Neural cell (in vitro differentiated cells): ENCODE measurements around the gene FAM107B. TPM values are rescaled to one million over a fixed set of nuclear protein-coding genes. Genes with fewer than 3 reads are reported as not detected.

Source experiments
- H2AFZ ChIP-seq: fragments of 200-600, 300-800 bp; sonication (generic), shearing (Covaris generic); 2 replicates; pipeline ENCODE4 v1.6.0; 2014; ENCODE audit warnings: low read depth, mild to moderate bottlenecking, antibody characterized with exemption, low read length, moderate library complexity
- H3F3A ChIP-seq: fragments of 200-600 bp; shearing (Covaris generic); 2 replicates; pipeline ENCODE4 v1.6.1; 2016; ENCODE audit warnings: mild to moderate bottlenecking, moderate library complexity, mixed read lengths, antibody characterized with exemption, low read length; ENCODE audit not compliant: insufficient read depth, poor library complexity, severe bottlenecking
- H3K27ac ChIP-seq: fragments of 200-600, 300-800 bp; sonication (generic), shearing (Covaris generic); 2 replicates; pipeline ENCODE4 v1.5.1; 2014; ENCODE audit warnings: mild to moderate bottlenecking, low read length, moderate library complexity
- H3K27me3 ChIP-seq: fragments of 300-800, 200-600 bp; sonication (generic), shearing (Covaris generic); 2 replicates; pipeline ENCODE4 v1.6.0; 2014; ENCODE audit warnings: mild to moderate bottlenecking, low read depth, low read length, moderate library complexity; ENCODE audit not compliant: insufficient read depth
- H3K36me3 ChIP-seq: fragments of 300-800, 200-600 bp; sonication (generic), shearing (Covaris generic); 2 replicates; pipeline ENCODE4 v1.5.1; 2014; ENCODE audit warnings: mild to moderate bottlenecking, antibody characterized with exemption, low read length, moderate library complexity; ENCODE audit not compliant: insufficient read depth
- H3K4me2 ChIP-seq: fragments of 300-800, 200-600 bp; sonication (generic), shearing (Covaris generic); 2 replicates; pipeline ENCODE4 v1.6.0; 2014; ENCODE audit warnings: mild to moderate bottlenecking, low read length
- H3K4me3 ChIP-seq: fragments of 300-800, 200-600 bp; sonication (generic), shearing (Covaris generic); 2 replicates; pipeline ENCODE4 v1.5.1; 2014; ENCODE audit warnings: mild to moderate bottlenecking, low read length, moderate library complexity
- H3K79me2 ChIP-seq: fragments of 200-600 bp; shearing (Covaris generic); replicated peaks from 2 replicates; pipeline ENCODE4 v1.6.0; 2014; ENCODE audit warnings: mild to moderate bottlenecking, low read length, moderate library complexity; ENCODE audit not compliant: insufficient read depth
- H3K9ac ChIP-seq: fragments of 300-800, 200-600 bp; sonication (generic), shearing (Covaris generic); 2 replicates; pipeline ENCODE4 v1.6.1; 2016; ENCODE audit warnings: mild to moderate bottlenecking, low read length, mixed read lengths
- H3K9me2 ChIP-seq: fragments of 200-600 bp; shearing (Covaris generic); 2 replicates; pipeline ENCODE4 v1.6.1; 2016; ENCODE audit warnings: mild to moderate bottlenecking, low read length, mixed read lengths; ENCODE audit not compliant: insufficient read depth
- H3K9me3 ChIP-seq: fragments of 200-600, 300-800 bp; sonication (generic), shearing (Covaris generic); 2 replicates; pipeline ENCODE4 v1.6.1; 2016; ENCODE audit warnings: mild to moderate bottlenecking, mixed run types, low read length, moderate library complexity, mixed read lengths
- H4K20me1 ChIP-seq: fragments of 200-600 bp; shearing (Covaris generic); 2 replicates; pipeline ENCODE4 v1.6.1; 2016; ENCODE audit warnings: mild to moderate bottlenecking, mixed run types; ENCODE audit not compliant: insufficient read depth
- EP300 ChIP-seq: fragments of 450-650 bp; conservative IDR thresholded peaks from 2 replicates; pipeline ENCODE4 v1.6.1; 2014; ENCODE audit warnings: antibody characterized with exemption, mild to moderate bottlenecking, moderate library complexity; ENCODE audit not compliant: poor library complexity, severe bottlenecking
- EZH2 ChIP-seq: fragments of 200-600, 300-800 bp; shearing (Covaris generic), sonication (generic); IDR thresholded peaks from 2 replicates; pipeline ENCODE4 v1.6.1; 2014; ENCODE audit warnings: antibody characterized with exemption, low read length, borderline replicate concordance, mild to moderate bottlenecking; ENCODE audit not compliant: insufficient read depth, poor library complexity, severe bottlenecking
- MXI1 ChIP-seq: fragments of 450-650 bp; conservative IDR thresholded peaks from 2 replicates; pipeline ENCODE4 v1.6.1; 2014; ENCODE audit warnings: antibody characterized with exemption, mild to moderate bottlenecking; ENCODE audit not compliant: poor library complexity, severe bottlenecking
- POLR2AphosphoS5 ChIP-seq: IDR thresholded peaks from 2 replicates; pipeline ENCODE4 v1.6.1; 2012
- RAD21 ChIP-seq: fragments of 450-650 bp; conservative IDR thresholded peaks from 2 replicates; pipeline ENCODE4 v1.6.1; 2014; ENCODE audit warnings: antibody characterized with exemption, mild to moderate bottlenecking, moderate library complexity
- SMC3 ChIP-seq: fragments of 450-650 bp; conservative IDR thresholded peaks from 2 replicates; pipeline ENCODE4 v1.6.1; 2014; ENCODE audit warnings: antibody characterized with exemption, mild to moderate bottlenecking, moderate library complexity; ENCODE audit not compliant: poor library complexity
- TAF1 ChIP-seq: IDR thresholded peaks from 2 replicates; pipeline ENCODE4 v1.6.1; 2012; ENCODE audit warnings: low read depth
- polyA plus RNA-seq: library from polyadenylated mRNA; depleted of rRNA; stranded (reverse); fragments of >200 nt; gene quantifications from 2 replicates; pipeline ENCODE4 v1.2.3, GENCODE V29; 2014
- TF ChIP-seq, protein P1 (sequence below): fragments of 450-650 bp; IDR thresholded peaks from 2 replicates; pipeline ENCODE4 v1.5.1; 2014; ENCODE audit warnings: antibody characterized with exemption, mild to moderate bottlenecking, moderate library complexity; ENCODE audit not compliant: poor library complexity, severe bottlenecking
- TF ChIP-seq, protein P2 (sequence below): IDR thresholded peaks from 2 replicates; pipeline ENCODE4 v1.6.1; 2012; ENCODE audit warnings: borderline replicate concordance

FAM107B gene
- polyA plus RNA-seq, 1 donor from 2014 or later: 106 TPM

DNA sequence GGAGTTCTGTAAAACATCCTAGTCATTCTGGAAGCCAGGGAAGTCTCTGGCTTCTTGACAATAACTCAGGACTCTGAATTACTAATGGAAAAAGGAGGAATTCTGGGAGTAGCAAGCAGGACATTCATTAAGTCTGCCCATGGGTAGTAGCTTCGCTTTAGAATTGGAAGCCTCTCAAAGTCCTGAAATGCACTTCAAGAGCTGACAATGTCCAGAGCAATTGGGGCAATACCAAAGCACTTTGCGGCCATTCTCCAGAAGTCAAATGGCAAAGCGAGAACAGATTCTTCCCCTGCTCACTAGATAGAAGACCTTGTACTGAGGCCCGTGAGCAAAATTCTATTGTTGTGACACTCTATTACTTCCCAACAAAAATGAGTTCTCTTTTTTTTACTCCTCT is 293.7 kb downstream of the FAM107B start:
- Histone ChIP-seq H3F3A (no peaks in the 10 kb centered on the region), H3K4me3 (no peak overlapping the region), H3K9me3 (no peaks in the 10 kb centered on the region), H3K9me2 (no peaks in the 10 kb centered on the region), H3K27me3 (no peaks in the 10 kb centered on the region), H3K27ac (no peak overlapping the region), H3K36me3 (no peaks in the 10 kb centered on the region), H3K4me2 (no peak overlapping the region), H3K79me2 (no peaks in the 10 kb centered on the region), H3K9ac (no peak overlapping the region), H4K20me1 (no peaks in the 10 kb centered on the region), H2AFZ (no peak overlapping the region)
- TF ChIP-seq, protein P1, sequence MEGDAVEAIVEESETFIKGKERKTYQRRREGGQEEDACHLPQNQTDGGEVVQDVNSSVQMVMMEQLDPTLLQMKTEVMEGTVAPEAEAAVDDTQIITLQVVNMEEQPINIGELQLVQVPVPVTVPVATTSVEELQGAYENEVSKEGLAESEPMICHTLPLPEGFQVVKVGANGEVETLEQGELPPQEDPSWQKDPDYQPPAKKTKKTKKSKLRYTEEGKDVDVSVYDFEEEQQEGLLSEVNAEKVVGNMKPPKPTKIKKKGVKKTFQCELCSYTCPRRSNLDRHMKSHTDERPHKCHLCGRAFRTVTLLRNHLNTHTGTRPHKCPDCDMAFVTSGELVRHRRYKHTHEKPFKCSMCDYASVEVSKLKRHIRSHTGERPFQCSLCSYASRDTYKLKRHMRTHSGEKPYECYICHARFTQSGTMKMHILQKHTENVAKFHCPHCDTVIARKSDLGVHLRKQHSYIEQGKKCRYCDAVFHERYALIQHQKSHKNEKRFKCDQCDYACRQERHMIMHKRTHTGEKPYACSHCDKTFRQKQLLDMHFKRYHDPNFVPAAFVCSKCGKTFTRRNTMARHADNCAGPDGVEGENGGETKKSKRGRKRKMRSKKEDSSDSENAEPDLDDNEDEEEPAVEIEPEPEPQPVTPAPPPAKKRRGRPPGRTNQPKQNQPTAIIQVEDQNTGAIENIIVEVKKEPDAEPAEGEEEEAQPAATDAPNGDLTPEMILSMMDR: no peak
- no peak for TF ChIP-seq POLR2AphosphoS5
- TF ChIP-seq RAD21: no peak
- TF ChIP-seq, protein P2, sequence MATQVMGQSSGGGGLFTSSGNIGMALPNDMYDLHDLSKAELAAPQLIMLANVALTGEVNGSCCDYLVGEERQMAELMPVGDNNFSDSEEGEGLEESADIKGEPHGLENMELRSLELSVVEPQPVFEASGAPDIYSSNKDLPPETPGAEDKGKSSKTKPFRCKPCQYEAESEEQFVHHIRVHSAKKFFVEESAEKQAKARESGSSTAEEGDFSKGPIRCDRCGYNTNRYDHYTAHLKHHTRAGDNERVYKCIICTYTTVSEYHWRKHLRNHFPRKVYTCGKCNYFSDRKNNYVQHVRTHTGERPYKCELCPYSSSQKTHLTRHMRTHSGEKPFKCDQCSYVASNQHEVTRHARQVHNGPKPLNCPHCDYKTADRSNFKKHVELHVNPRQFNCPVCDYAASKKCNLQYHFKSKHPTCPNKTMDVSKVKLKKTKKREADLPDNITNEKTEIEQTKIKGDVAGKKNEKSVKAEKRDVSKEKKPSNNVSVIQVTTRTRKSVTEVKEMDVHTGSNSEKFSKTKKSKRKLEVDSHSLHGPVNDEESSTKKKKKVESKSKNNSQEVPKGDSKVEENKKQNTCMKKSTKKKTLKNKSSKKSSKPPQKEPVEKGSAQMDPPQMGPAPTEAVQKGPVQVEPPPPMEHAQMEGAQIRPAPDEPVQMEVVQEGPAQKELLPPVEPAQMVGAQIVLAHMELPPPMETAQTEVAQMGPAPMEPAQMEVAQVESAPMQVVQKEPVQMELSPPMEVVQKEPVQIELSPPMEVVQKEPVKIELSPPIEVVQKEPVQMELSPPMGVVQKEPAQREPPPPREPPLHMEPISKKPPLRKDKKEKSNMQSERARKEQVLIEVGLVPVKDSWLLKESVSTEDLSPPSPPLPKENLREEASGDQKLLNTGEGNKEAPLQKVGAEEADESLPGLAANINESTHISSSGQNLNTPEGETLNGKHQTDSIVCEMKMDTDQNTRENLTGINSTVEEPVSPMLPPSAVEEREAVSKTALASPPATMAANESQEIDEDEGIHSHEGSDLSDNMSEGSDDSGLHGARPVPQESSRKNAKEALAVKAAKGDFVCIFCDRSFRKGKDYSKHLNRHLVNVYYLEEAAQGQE: no peak
- no peak for TF ChIP-seq MXI1
- TF ChIP-seq TAF1: no peak
- no peak for TF ChIP-seq EP300
- no peak for TF ChIP-seq EZH2
- TF ChIP-seq SMC3: no peak

DNA sequence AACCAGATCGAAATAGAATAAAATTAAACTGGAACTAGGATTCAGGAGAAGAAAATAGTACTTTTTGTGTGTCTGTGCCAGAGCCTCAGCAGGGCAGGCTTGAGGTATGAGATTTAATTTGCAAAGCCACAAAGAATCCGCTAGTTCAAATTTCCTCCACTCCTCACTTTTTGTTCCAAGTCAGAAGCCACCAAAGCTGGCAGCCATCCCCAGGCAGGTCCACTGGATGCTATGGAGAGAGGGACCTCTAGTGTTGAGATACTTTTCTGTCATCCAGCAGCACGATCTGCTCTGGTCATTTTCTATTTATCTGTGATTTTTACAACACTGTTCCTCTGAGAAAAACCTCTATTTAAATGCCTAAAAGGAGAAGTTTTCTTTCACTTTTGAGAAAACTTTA is 296.1 kb downstream of the FAM107B start:
- Histone ChIP-seq H3K27ac (no peak overlapping the region), H3K4me2 (no peak overlapping the region)

More for the DNA sequence above, 296.1 kb downstream of the FAM107B start:
- TF ChIP-seq MXI1: no peak
- peak; percentile 89 for TF ChIP-seq RAD21
- TF ChIP-seq EZH2: no peak
- TF ChIP-seq, protein P2: no peak
- TF ChIP-seq TAF1: no peak
- TF ChIP-seq, protein P1: peak; percentile 78
- TF ChIP-seq SMC3: peak; percentile 88
- no peak for TF ChIP-seq POLR2AphosphoS5
- no peak for TF ChIP-seq EP300
- H3F3A ChIP-seq: no peaks in the 10 kb centered on the region
- H3K79me2 ChIP-seq: no peaks in the 10 kb centered on the region
- H2AFZ ChIP-seq: no peak overlapping the region
- H3K9ac ChIP-seq: no peak overlapping the region
- no peaks in the 10 kb centered on the region for H3K36me3 ChIP-seq
- no peaks in the 10 kb centered on the region for H3K27me3 ChIP-seq
- no peak overlapping the region for H3K4me3 ChIP-seq
- H3K9me3 ChIP-seq: no peaks in the 10 kb centered on the region
- no peaks in the 10 kb centered on the region for H4K20me1 ChIP-seq
- no peaks in the 10 kb centered on the region for H3K9me2 ChIP-seq
